Sigmoid colon (tissue), 7 donors: Measurements from ENCODE around the gene TTC6. TPM values are rescaled to one million over a fixed set of nuclear protein-coding genes. Genes with fewer than 3 reads are reported as not detected.

ENCODE experiments used
- DNase-seq: peaks from one replicate; pipeline ENCODE4 v3.0.0-alpha.2; 2019
- H3K27ac ChIP-seq, 4 donors: fragments of 200-600 bp; sonication (generic); one replicate each; pipeline ENCODE4 v1.5.1; 2016 to 2019; ENCODE audit warnings: mild to moderate bottlenecking in 1 of 4
- H3K27me3 ChIP-seq, 3 donors: fragments of 200-600 bp; sonication (generic); one replicate each; pipeline ENCODE4 v1.5.1; 2019; ENCODE audit warnings: mild to moderate bottlenecking in 1 of 3
- H3K36me3 ChIP-seq, 4 donors: fragments of 200-600 bp; sonication (generic); one replicate each; pipeline ENCODE4 v1.5.1; 2016 to 2019
- H3K4me1 ChIP-seq, 4 donors: fragments of 200-600 bp; sonication (generic); one replicate each; pipeline ENCODE4 v1.5.1; 2017 to 2019
- H3K4me3 ChIP-seq, 4 donors: fragments of 200-600 bp; sonication (generic); one replicate each; pipeline ENCODE4 v1.5.1; 2017 to 2019; ENCODE audit warnings: mild to moderate bottlenecking in 2 of 4, moderate library complexity in 1 of 4
- H3K9me3 ChIP-seq, 4 donors: fragments of 200-600 bp in 3 of 4; sonication (generic) in 3 of 4; one replicate each; pipeline versions ENCODE4 v1.5.1 to v1.6.1; 2013 to 2019
- CTCF ChIP-seq, 4 experiments: fragments of 450-650 bp in 3 of 4; fragments of 200-600 bp in 1 of 4; IDR thresholded peaks; one replicate each; pipeline ENCODE4 v1.5.1; 2016 to 2019; ENCODE audit warnings: antibody characterized with exemption in 4 of 4, mild to moderate bottlenecking in 3 of 4, moderate library complexity in 2 of 4
- EP300 ChIP-seq, 4 donors: sonication (generic); formaldehyde crosslinking; IDR thresholded peaks; one replicate each; pipeline ENCODE4 v1.6.1; 2017; ENCODE audit warnings: antibody characterized with exemption in 4 of 4
- POLR2A ChIP-seq, 2 donors: fragments of 450-650 bp; IDR thresholded peaks; one replicate each; pipeline ENCODE4 v1.6.1; 2016; ENCODE audit warnings: antibody characterized with exemption in 2 of 2, mild to moderate bottlenecking in 2 of 2, moderate library complexity in 2 of 2
- POLR2AphosphoS5 ChIP-seq, 4 donors: sonication (generic); formaldehyde crosslinking; IDR thresholded peaks; one replicate each; pipeline ENCODE4 v1.6.1; 2017; ENCODE audit warnings: antibody characterized with exemption in 4 of 4
- WGBS, 2 donors: extraction: QIAGEN DNeasy Blood & Tissue Kit; methylation state at CpG; one replicate each; pipeline ENCODE4 v1.1.7; 2013; 5-methylcytosine and 5-hydroxymethylcytosine counted together
- intact Hi-C: fragments of 100-400 bp; cut with DNase I; formaldehyde crosslinking; loops from one replicate; pipeline ENCODE4 v1.15.1; 2023
- polyA plus RNA-seq, 3 donors: library from polyadenylated mRNA; stranded (reverse); fragments of 200-250 nt; gene quantifications; one replicate each; pipeline ENCODE4 v1.2.3, GENCODE V29; 2013
- total RNA-seq, 4 donors: library from RNA; depleted of rRNA; stranded (reverse); fragments of >200 nt; gene quantifications; one replicate each; pipeline ENCODE4 v1.1.0, GENCODE V29; 2016
- donor health status: healthy with polysubstance abuse.
- donor health status: Bipolar disorder and iron deficiency.
- donor health status: healthy.

The TTC6 gene
- total and polyA plus RNA-seq, 7 donors = 0.23 to 1.1 TPM; not detected in 5

- Histone ChIP-seq H3K27me3 (peaks cover 0 to 2% (median 0%) of the 10 kb centered on the region in 3 donors), H3K9me3 (no peaks in the 10 kb centered on the region), H3K36me3 (no peaks in the 10 kb centered on the region), H3K27ac (no peak overlapping the region), H3K4me1 (no peaks in the 10 kb centered on the region), H3K4me3 (no peak overlapping the region)
- no peak for TF ChIP-seq CTCF (IDR thresholded peaks at IDR 0.05)
- TF ChIP-seq POLR2A (IDR thresholded peaks at IDR 0.05) = no peak
- TF ChIP-seq POLR2AphosphoS5 (IDR thresholded peaks at IDR 0.05) = no peak
- TF ChIP-seq EP300 (IDR thresholded peaks at IDR 0.05) = no peak
- no peak for DNase-seq
- intact Hi-C loops = no loop called here
- WGBS, 2 donors = 90 to 95% methylated on average over 2 of the region's 2 CpGs
Measured at GRCh38 chr14:37638599-37638998, 43.2 kb downstream of the TTC6 start.

GRCh38 chr14:37641117-37641516, 45.7 kb downstream of the TTC6 start:
- TF ChIP-seq EP300 (IDR thresholded peaks at IDR 0.05) (no peak), POLR2A (IDR thresholded peaks at IDR 0.05) (no peak)
- 13 to 50% methylated on average over 1 of the region's 1 CpG for WGBS, 2 donors

GRCh38 chr14:37642125-37642524, 46.7 kb downstream of the TTC6 start:
- H3K4me3 ChIP-seq = no peak overlapping the region
- whole genome bisulfite sequencing, 2 donors = 87 to 94% methylated on average over 3 of the region's 3 CpGs
- intact Hi-C loops = no loop called here
- no peak for DNase-seq
- H3K4me1 ChIP-seq = no peaks in the 10 kb centered on the region
- H3K27me3 ChIP-seq = no peaks in the 10 kb centered on the region
- H3K9me3 ChIP-seq = no peaks in the 10 kb centered on the region
- TF ChIP-seq EP300 (IDR thresholded peaks at IDR 0.05) (no peak), POLR2AphosphoS5 (IDR thresholded peaks at IDR 0.05) (no peak), POLR2A (IDR thresholded peaks at IDR 0.05) (no peak), CTCF (IDR thresholded peaks at IDR 0.05) (no peak)
- H3K36me3 ChIP-seq = no peaks in the 10 kb centered on the region
- H3K27ac ChIP-seq = no peak overlapping the region

More at GRCh38 chr14:37641117-37641516, 45.7 kb downstream of the TTC6 start:
- Histone ChIP-seq H3K4me1 (no peaks in the 10 kb centered on the region), H3K9me3 (no peaks in the 10 kb centered on the region), H3K27me3 (no peaks in the 10 kb centered on the region), H3K27ac (no peak overlapping the region), H3K4me3 (no peak overlapping the region), H3K36me3 (no peaks in the 10 kb centered on the region)
- DNase-seq = no peak
- intact Hi-C loops = no loop called here

- no peaks in the 10 kb centered on the region for H3K36me3 ChIP-seq
- no peaks in the 10 kb centered on the region for H3K27me3 ChIP-seq
- WGBS, 2 donors = 74 to 87% methylated on average over 4 of the region's 4 CpGs
- TF ChIP-seq EP300 (IDR thresholded peaks at IDR 0.05) = no peak
- no peak for TF ChIP-seq CTCF (IDR thresholded peaks at IDR 0.05)
- no peak for TF ChIP-seq POLR2AphosphoS5 (IDR thresholded peaks at IDR 0.05)
- TF ChIP-seq POLR2A (IDR thresholded peaks at IDR 0.05) = no peak
- H3K4me1 ChIP-seq = no peaks in the 10 kb centered on the region
- no peak overlapping the region for H3K27ac ChIP-seq
- intact Hi-C loops = no loop called here
- H3K9me3 ChIP-seq = no peaks in the 10 kb centered on the region
- H3K4me3 ChIP-seq = no peak overlapping the region
- no peak for DNase-seq
Measured at GRCh38 chr14:37643701-37644100, 48.3 kb downstream of the TTC6 start.

Other genes with a start within 250 kb of the TTC6 start
- gene FOXA1, start 380 bp upstream of the TTC6 start, total RNA-seq = not detected
- gene FOXA1, start 380 bp upstream of the TTC6 start, polyA plus RNA-seq = 10 to 100 TPM; 14.4 to 19.4 (median 18.3) TPM